ENCODE data around the gene MEPE.

Gene MEPE

GRCh38 chr4:87851332-87851731 is 18.6 kb downstream of the MEPE start:
- Histone ChIP-seq H3K27ac (ENCODE audit: low read depth, low read length, poor library complexity, severe bottlenecking) (no peak overlapping the region), H3K79me2 (ENCODE audit: insufficient read depth, low read length) (no peaks in the 10 kb centered on the region), H4K20me1 (ENCODE audit: insufficient read depth, low read length) (no peaks in the 10 kb centered on the region), H3K4me2 (ENCODE audit: low read length) (no peak overlapping the region), H3K4me3 (ENCODE audit: low read depth, low read length, poor library complexity, severe bottlenecking) (no peak overlapping the region), H2AFZ (ENCODE audit: low read length) (no peak overlapping the region), H3K9me3 (ENCODE audit: low read length) (no peaks in the 10 kb centered on the region), H3K36me3 (ENCODE audit: insufficient read depth, low read length) (no peaks in the 10 kb centered on the region), H3K9ac (ENCODE audit: low read length) (no peak overlapping the region), H3K9me2 (ENCODE audit: low read depth, low read length) (no peaks in the 10 kb centered on the region), H3K4me1 (ENCODE audit: insufficient read depth, low read length, severe bottlenecking) (no peaks in the 10 kb centered on the region), H3K27me3 (ENCODE audit: insufficient read depth, low read length) (no peaks in the 10 kb centered on the region), H3F3A (ENCODE audit: insufficient read depth, low read length) (no peaks in the 10 kb centered on the region)
- TF ChIP-seq EZH2 (IDR thresholded peaks at IDR 0.05; ENCODE audit: borderline replicate concordance, low read length) (no peak), CTCF (IDR thresholded peaks at IDR 0.05; ENCODE audit: low read length) (no peak)

GRCh38 chr4:87851953-87852352 is 19.2 kb downstream of the MEPE start:
- no peaks in the 10 kb centered on the region for H3K9me2 ChIP-seq (ENCODE audit: low read depth, low read length)
- TF ChIP-seq CTCF (IDR thresholded peaks at IDR 0.05; ENCODE audit: low read length) (no peak), EZH2 (IDR thresholded peaks at IDR 0.05; ENCODE audit: borderline replicate concordance, low read length) (no peak)
- no peaks in the 10 kb centered on the region for H3F3A ChIP-seq (ENCODE audit: insufficient read depth, low read length)
- no peaks in the 10 kb centered on the region for H3K36me3 ChIP-seq (ENCODE audit: insufficient read depth, low read length)
- H4K20me1 ChIP-seq (ENCODE audit: insufficient read depth, low read length) = no peaks in the 10 kb centered on the region
- no peaks in the 10 kb centered on the region for H3K9me3 ChIP-seq (ENCODE audit: low read length)
- H3K4me1 ChIP-seq (ENCODE audit: insufficient read depth, low read length, severe bottlenecking) = no peaks in the 10 kb centered on the region
- no peak overlapping the region for H3K4me2 ChIP-seq (ENCODE audit: low read length)
- H3K27me3 ChIP-seq (ENCODE audit: insufficient read depth, low read length) = no peaks in the 10 kb centered on the region
- no peak overlapping the region for H2AFZ ChIP-seq (ENCODE audit: low read length)
- no peaks in the 10 kb centered on the region for H3K79me2 ChIP-seq (ENCODE audit: insufficient read depth, low read length)
- no peak overlapping the region for H3K4me3 ChIP-seq (ENCODE audit: low read depth, low read length, poor library complexity, severe bottlenecking)
- H3K9ac ChIP-seq (ENCODE audit: low read length) = no peak overlapping the region
- H3K27ac ChIP-seq (ENCODE audit: low read depth, low read length, poor library complexity, severe bottlenecking) = no peak overlapping the region

GRCh38 chr4:87853108-87853507 is 20.3 kb downstream of the MEPE start:
- H3K36me3 ChIP-seq (ENCODE audit: insufficient read depth, low read length) = no peaks in the 10 kb centered on the region
- H2AFZ ChIP-seq (ENCODE audit: low read length) = no peak overlapping the region
- H3K4me3 ChIP-seq (ENCODE audit: low read depth, low read length, poor library complexity, severe bottlenecking) = no peak overlapping the region
- no peaks in the 10 kb centered on the region for H3K4me1 ChIP-seq (ENCODE audit: insufficient read depth, low read length, severe bottlenecking)
- no peaks in the 10 kb centered on the region for H3K9me2 ChIP-seq (ENCODE audit: low read depth, low read length)
- no peaks in the 10 kb centered on the region for H3F3A ChIP-seq (ENCODE audit: insufficient read depth, low read length)
- H3K4me2 ChIP-seq (ENCODE audit: low read length) = no peak overlapping the region
- H4K20me1 ChIP-seq (ENCODE audit: insufficient read depth, low read length) = no peaks in the 10 kb centered on the region
- H3K27ac ChIP-seq (ENCODE audit: low read depth, low read length, poor library complexity, severe bottlenecking) = no peak overlapping the region
- no peaks in the 10 kb centered on the region for H3K9me3 ChIP-seq (ENCODE audit: low read length)
- TF ChIP-seq EZH2 (IDR thresholded peaks at IDR 0.05; ENCODE audit: borderline replicate concordance, low read length) (no peak), CTCF (IDR thresholded peaks at IDR 0.05; ENCODE audit: low read length) (peak; percentile 55)
- H3K9ac ChIP-seq (ENCODE audit: low read length) = no peak overlapping the region
- no peaks in the 10 kb centered on the region for H3K27me3 ChIP-seq (ENCODE audit: insufficient read depth, low read length)
- no peaks in the 10 kb centered on the region for H3K79me2 ChIP-seq (ENCODE audit: insufficient read depth, low read length)
